ENCODE measurements around the gene TADA2A. TPM values are rescaled to one million over a fixed set of nuclear protein-coding genes. Genes with fewer than 3 reads are reported as not detected.

The TADA2A gene
- total RNA-seq, 4 donors from 2014 or later: 11.5 to 28.1 (median 16.0) TPM

- TF ChIP-seq CTCF (IDR thresholded peaks at IDR 0.05): no peak
- DNase-seq (ENCODE audit: low spot score): no peak
- no peak for ATAC-seq (ENCODE audit: low FRiP score)
Observed at GRCh38 chr17:37465069-37465616, 58.5 kb downstream of the TADA2A start.

DNA sequence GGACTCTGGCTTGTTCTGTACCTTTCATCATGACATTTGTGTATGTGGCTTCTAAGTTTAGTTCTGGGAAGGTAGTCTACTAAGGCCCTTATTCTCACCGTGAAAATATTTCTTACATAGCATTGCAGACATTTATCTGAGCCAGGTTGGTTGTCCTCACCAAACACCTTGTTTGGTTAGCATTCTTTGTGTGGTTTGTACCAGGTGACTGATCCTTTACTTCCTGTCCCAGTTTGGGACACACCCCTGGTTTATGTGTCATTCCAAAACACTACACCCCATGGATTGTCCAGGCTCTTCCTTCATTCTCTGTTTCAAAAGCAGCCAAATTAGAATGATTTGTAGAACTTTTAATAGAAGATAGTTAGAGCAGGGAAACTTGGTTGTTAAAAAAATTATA, 59.8 kb downstream of the TADA2A start:
- DNase-seq (ENCODE audit: low spot score) (no peak), ATAC-seq (ENCODE audit: low FRiP score) (no peak)
- no peak for TF ChIP-seq CTCF (IDR thresholded peaks at IDR 0.05)

GRCh38 chr17:37470181-37470580, 63.5 kb downstream of the TADA2A start:
- no peak for DNase-seq (ENCODE audit: low spot score)
- no peak for ATAC-seq (ENCODE audit: low FRiP score)
- no peak for TF ChIP-seq CTCF (IDR thresholded peaks at IDR 0.05)

GRCh38 chr17:37475731-37476420, 69.2 kb downstream of the TADA2A start:
- no peak for DNase-seq (ENCODE audit: low spot score)
- TF ChIP-seq CTCF (IDR thresholded peaks at IDR 0.05): no peak
- peak; percentile 24 for ATAC-seq (ENCODE audit: low FRiP score)

DNA sequence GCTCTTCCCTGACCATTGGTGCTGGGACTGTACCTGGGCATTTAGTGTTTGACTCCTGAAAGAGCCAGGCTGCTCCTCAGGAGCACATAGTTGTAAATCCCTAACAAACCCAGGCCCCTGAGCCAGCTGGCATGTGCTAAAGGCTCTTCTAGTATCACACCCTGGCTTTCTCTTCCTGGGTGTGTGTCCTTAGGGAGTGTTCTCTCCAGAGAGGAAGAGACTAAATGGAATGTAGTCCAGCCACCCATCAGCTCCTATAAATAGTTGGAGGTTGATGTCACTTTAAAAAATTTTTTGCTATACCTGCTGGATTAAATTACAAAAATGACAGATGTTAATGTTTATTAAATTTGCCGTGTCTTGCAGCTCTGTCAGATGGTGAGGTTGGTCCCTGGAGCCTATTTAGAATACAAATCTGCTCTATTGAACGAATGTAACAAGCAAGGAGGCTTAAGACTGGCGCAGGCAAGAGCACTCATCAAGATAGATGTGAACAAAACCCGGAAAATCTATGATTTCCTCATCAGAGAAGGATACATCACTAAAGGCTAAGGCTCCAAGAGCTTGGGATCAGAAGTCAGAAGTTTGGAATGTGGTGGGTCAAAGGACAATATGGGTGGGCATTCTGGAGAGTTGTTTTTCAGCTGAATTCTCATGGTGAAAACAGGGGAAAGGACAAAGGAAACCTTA, 69.9 kb downstream of the TADA2A start:
- peak; percentile 64 for ATAC-seq (ENCODE audit: low FRiP score)
- no peak for TF ChIP-seq CTCF (IDR thresholded peaks at IDR 0.05)
- no peak for DNase-seq (ENCODE audit: low spot score)

- TF ChIP-seq CTCF (IDR thresholded peaks at IDR 0.05): no peak
- ATAC-seq (ENCODE audit: low FRiP score) (no peak), DNase-seq (ENCODE audit: low spot score) (no peak)
Observed at GRCh38 chr17:37478187-37478586, 71.5 kb downstream of the TADA2A start.
